Naive thymus-derived CD4-positive, alpha-beta T cell (primary cell): ENCODE data around the gene NFATC2. TPM values are rescaled to one million over a fixed set of nuclear protein-coding genes. Genes with fewer than 3 reads are reported as not detected.

Experiments used
- ATAC-seq: fragments of 150-1000 bp; cut with Tn5 transposase; 2 replicates; pipeline ENCODE4 v1.10.0; 2021; ENCODE audit warnings: mild to moderate bottlenecking, moderate library complexity
- CTCF ChIA-PET: fragments of 350-600 bp; sonication (Branson Sonifier 250); formaldehyde crosslinking; loops from one replicate; lab custom pipeline; 2021; ENCODE audit warnings: antibody characterized with exemption; lab: Charles Lee
- POLR2A ChIA-PET: fragments of 350-600 bp; sonication (Branson Sonifier 250); formaldehyde crosslinking; loops from one replicate; lab custom pipeline; 2021; ENCODE audit warnings: antibody characterized with exemption, inconsistent platforms; lab: Charles Lee
- DNase-seq, 9 donors: peaks; one replicate each; pipeline versions ENCODE4 v3.0.0 to v3.0.0-alpha.2; 2020 to 2022; ENCODE audit warnings: mixed read lengths in 1 of 9
- H3K27ac ChIP-seq: one replicate; pipeline ENCODE4 v1.7.0; 2013; ENCODE audit warnings: mild to moderate bottlenecking, low read depth, low read length, moderate library complexity
- H3K27me3 ChIP-seq, 2 donors: one replicate each; pipeline ENCODE4 v1.7.0; 2013; ENCODE audit warnings: low read length in 2 of 2, mild to moderate bottlenecking in 2 of 2, moderate library complexity in 2 of 2; ENCODE audit not compliant: control insufficient read depth in 2 of 2, insufficient read depth in 2 of 2
- H3K36me3 ChIP-seq, 3 experiments: 1 replicate in 2 of 3; 2 replicates in 1 of 3; pipeline ENCODE4 v1.7.0; 2013; ENCODE audit warnings: low read length in 3 of 3, mild to moderate bottlenecking in 3 of 3, moderate library complexity in 1 of 3; ENCODE audit not compliant: insufficient read depth in 3 of 3, control insufficient read depth in 2 of 3
- H3K4me1 ChIP-seq, 2 donors: one replicate each; pipeline ENCODE4 v1.7.0; 2013; ENCODE audit warnings: low read length in 2 of 2, mild to moderate bottlenecking in 2 of 2, moderate library complexity in 1 of 2; ENCODE audit not compliant: control insufficient read depth in 2 of 2, insufficient read depth in 2 of 2
- H3K4me3 ChIP-seq: 2 replicates; pipeline ENCODE4 v1.7.0; 2013; ENCODE audit warnings: mild to moderate bottlenecking, low read length
- H3K9me3 ChIP-seq, 3 experiments: 1 replicate in 2 of 3; 2 replicates in 1 of 3; pipeline ENCODE4 v1.7.0; 2013; ENCODE audit warnings: low read length in 3 of 3; ENCODE audit not compliant: control insufficient read depth in 2 of 3
- H3K27ac Mint-ChIP-seq, 9 donors: one replicate each; pipeline ENCODE4 v1.8.0; 2020 to 2022; ENCODE audit warnings: mixed read lengths in 9 of 9, mild to moderate bottlenecking in 8 of 9, moderate library complexity in 5 of 9, inconsistent platforms in 2 of 9
- H3K27me3 Mint-ChIP-seq, 5 donors: one replicate each; pipeline ENCODE4 v1.8.0; 2021 to 2022; ENCODE audit warnings: mixed read lengths in 5 of 5, mild to moderate bottlenecking in 1 of 5
- H3K36me3 Mint-ChIP-seq, 5 donors: one replicate each; pipeline ENCODE4 v1.8.0; 2020 to 2022; ENCODE audit warnings: mixed read lengths in 5 of 5, mild to moderate bottlenecking in 3 of 5, inconsistent platforms in 1 of 5
- H3K4me1 Mint-ChIP-seq, 7 donors: one replicate each; pipeline ENCODE4 v1.8.0; 2020 to 2022; ENCODE audit warnings: mixed read lengths in 7 of 7, mild to moderate bottlenecking in 3 of 7, inconsistent platforms in 1 of 7
- H3K4me3 Mint-ChIP-seq, 10 donors: one replicate each; pipeline ENCODE4 v1.8.0; 2020 to 2022; ENCODE audit warnings: mild to moderate bottlenecking in 10 of 10, mixed read lengths in 10 of 10, moderate library complexity in 6 of 10, inconsistent platforms in 2 of 10
- H3K9me3 Mint-ChIP-seq, 11 donors: one replicate each; pipeline ENCODE4 v1.8.0; 2020 to 2022; ENCODE audit warnings: mixed read lengths in 11 of 11, mild to moderate bottlenecking in 4 of 11, inconsistent platforms in 1 of 11, moderate library complexity in 1 of 11
- intact Hi-C, 2 donors: fragments of 100-400 bp; cut with micrococcal nuclease; formaldehyde crosslinking; loops; one replicate each; pipeline ENCODE4 v1.15.1; 2023
- polyA plus RNA-seq, 2 donors: library from polyadenylated mRNA; unstranded; fragments of 300-500 nt; fragmentation: Illumina TruSeq; gene quantifications; one replicate each; pipeline ENCODE4 v1.2.3, GENCODE V29; 2021
- total RNA-seq, 6 experiments: library from RNA in 5 of 6; stranded (reverse) in 5 of 6; gene quantifications; 1 replicate in 5 of 6; 2 replicates in 1 of 6; pipeline ENCODE4 v1.2.3 and lab custom pipeline; 2021 to 2026

Gene NFATC2
- total and polyA plus RNA-seq, 7 experiments from 2014 or later: 16.6 to 66.8 (median 42.6) TPM

GRCh38 chr20:51584737-51585136, 42.2 kb upstream of the NFATC2 start:
- Mint-ChIP-seq H3K9me3 (peaks cover 0 to 3% (median 0%) of the 10 kb centered on the region in 11 donors), H3K27ac (no peak overlapping the region), H3K4me1 (peaks cover 6 to 10% (median 8%) of the 10 kb centered on the region in 7 donors), H3K36me3 (peaks cover 0 to 2% (median 0%) of the 10 kb centered on the region in 5 donors), H3K27me3 (peaks cover 0 to 6% (median 0%) of the 10 kb centered on the region in 5 donors), H3K4me3 (no peak overlapping the region)
- Histone ChIP-seq H3K9me3 (no peaks in the 10 kb centered on the region), H3K4me3 (no peak overlapping the region), H3K27ac (no peak overlapping the region), H3K36me3 (no peaks in the 10 kb centered on the region), H3K27me3 (no peaks in the 10 kb centered on the region), H3K4me1 (no peaks in the 10 kb centered on the region)
- ChIA-PET POLR2A (no interaction called here), CTCF (interaction anchor here (0.6 to 1.7 kb wide), 3 partner anchors 10 to 218 kb away, joined by 3 to 5 read pairs (median 4); no protein-coding TSS in a partner anchor)
- intact Hi-C loops: no loop called here
- DNase-seq (no peak), ATAC-seq (no peak)

DNA sequence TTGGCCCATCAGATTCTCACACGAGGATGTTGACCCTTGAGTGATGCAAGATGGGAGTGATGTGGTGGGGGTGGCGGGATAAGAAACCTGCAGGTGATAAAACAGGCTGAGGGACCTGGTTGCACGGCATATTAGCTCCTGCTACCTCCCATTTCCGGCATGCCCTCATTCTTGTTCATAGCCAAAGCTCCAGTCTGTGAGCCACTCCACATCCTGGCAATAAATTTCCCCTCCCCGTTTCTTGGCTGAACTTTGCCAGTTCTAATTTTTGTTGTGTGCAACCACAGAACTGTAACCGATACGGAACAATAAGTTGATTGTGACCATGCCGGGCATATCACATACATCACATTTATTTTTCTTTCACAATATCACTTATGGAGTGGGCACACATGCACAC, 41.6 kb upstream of the NFATC2 start:
- peaks cover 0 to 6% (median 0%) of the 10 kb centered on the region in 5 donors for H3K27me3 Mint-ChIP-seq
- ATAC-seq: no peak
- H3K27ac Mint-ChIP-seq: no peak overlapping the region
- Histone ChIP-seq H3K4me1 (no peaks in the 10 kb centered on the region), H3K36me3 (no peaks in the 10 kb centered on the region), H3K9me3 (no peaks in the 10 kb centered on the region), H3K27ac (no peak overlapping the region), H3K4me3 (no peak overlapping the region), H3K27me3 (no peaks in the 10 kb centered on the region)
- H3K9me3 Mint-ChIP-seq: peaks cover 0 to 3% (median 0%) of the 10 kb centered on the region in 11 donors
- CTCF ChIA-PET: interaction anchor here (0.6 to 1.7 kb wide), 4 partner anchors 11 to 219 kb away, joined by 3 to 5 read pairs (median 4); no protein-coding TSS in a partner anchor
- no peak for DNase-seq
- POLR2A ChIA-PET: no interaction called here
- intact Hi-C loops: no loop called here
- H3K4me3 Mint-ChIP-seq: no peak overlapping the region
- peaks cover 0 to 2% (median 0%) of the 10 kb centered on the region in 5 donors for H3K36me3 Mint-ChIP-seq
- H3K4me1 Mint-ChIP-seq: peaks cover 6 to 10% (median 8%) of the 10 kb centered on the region in 7 donors

GRCh38 chr20:51583499-51583898, 41.0 kb upstream of the NFATC2 start:
- no peaks in the 10 kb centered on the region for H3K36me3 ChIP-seq
- POLR2A ChIA-PET: no interaction called here
- H3K4me3 ChIP-seq: no peak overlapping the region
- no peaks in the 10 kb centered on the region for H3K4me1 ChIP-seq
- peaks cover 0 to 6% (median 0%) of the 10 kb centered on the region in 5 donors for H3K27me3 Mint-ChIP-seq
- no peaks in the 10 kb centered on the region for H3K9me3 ChIP-seq
- DNase-seq: no peak
- H3K36me3 Mint-ChIP-seq: peaks cover 0 to 2% (median 0%) of the 10 kb centered on the region in 5 donors
- intact Hi-C loops: no loop called here
- H3K27ac Mint-ChIP-seq: no peak overlapping the region
- H3K27me3 ChIP-seq: no peaks in the 10 kb centered on the region
- H3K9me3 Mint-ChIP-seq: peaks cover 0 to 3% (median 0%) of the 10 kb centered on the region in 11 donors
- ATAC-seq: no peak
- CTCF ChIA-PET: interaction anchor here (0.5 to 1.7 kb wide), 4 partner anchors 12 to 218 kb away, joined by 3 to 5 read pairs (median 3); no protein-coding TSS in a partner anchor
- H3K4me3 Mint-ChIP-seq: no peak overlapping the region
- peaks cover 6 to 8% (median 8%) of the 10 kb centered on the region in 7 donors for H3K4me1 Mint-ChIP-seq
- no peak overlapping the region for H3K27ac ChIP-seq

GRCh38 chr20:51583073-51583472, 40.6 kb upstream of the NFATC2 start:
- Mint-ChIP-seq H3K4me1 (peaks cover 6 to 8% (median 7%) of the 10 kb centered on the region in 7 donors), H3K9me3 (peaks cover 0 to 3% (median 0%) of the 10 kb centered on the region in 11 donors), H3K36me3 (peaks cover 0 to 2% (median 0%) of the 10 kb centered on the region in 5 donors), H3K4me3 (no peak overlapping the region), H3K27me3 (peaks cover 0 to 6% (median 0%) of the 10 kb centered on the region in 5 donors), H3K27ac (no peak overlapping the region)
- no peak for DNase-seq
- H3K27me3 ChIP-seq: no peaks in the 10 kb centered on the region
- H3K4me3 ChIP-seq: no peak overlapping the region
- ChIA-PET POLR2A (no interaction called here), CTCF (interaction anchor here (1.0 kb wide), 1 partner anchor 12 kb away, joined by 3 read pairs; no protein-coding TSS in a partner anchor)
- no peak for ATAC-seq
- no peaks in the 10 kb centered on the region for H3K36me3 ChIP-seq
- intact Hi-C loops: no loop called here
- H3K9me3 ChIP-seq: no peaks in the 10 kb centered on the region
- no peaks in the 10 kb centered on the region for H3K4me1 ChIP-seq
- H3K27ac ChIP-seq: no peak overlapping the region

DNA sequence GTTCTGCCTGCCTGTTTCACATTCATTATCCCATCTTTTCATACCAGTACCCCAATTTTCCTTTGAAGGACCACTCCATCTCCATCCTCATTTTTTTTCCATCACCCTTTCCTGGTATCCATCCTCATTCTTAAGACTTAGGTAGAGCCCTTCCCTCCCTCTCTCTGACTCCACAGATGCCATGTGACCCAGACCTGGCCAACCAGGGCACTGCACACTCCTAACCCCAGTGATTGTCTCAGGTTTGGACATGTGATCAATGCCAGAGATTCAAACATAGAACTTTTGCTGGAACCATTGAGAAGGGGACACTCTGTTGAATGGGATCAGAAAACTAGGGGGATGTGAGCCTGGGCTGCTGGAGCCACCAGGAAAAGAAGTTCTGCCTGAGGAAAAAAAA, 39.1 kb upstream of the NFATC2 start:
- peaks cover 0 to 2% (median 0%) of the 10 kb centered on the region in 5 donors for H3K36me3 Mint-ChIP-seq
- H3K4me1 Mint-ChIP-seq: peaks cover 6 to 8% (median 7%) of the 10 kb centered on the region in 7 donors
- no peaks in the 10 kb centered on the region for H3K27me3 ChIP-seq
- ChIA-PET POLR2A (no interaction called here), CTCF (no interaction called here)
- H3K27ac Mint-ChIP-seq: no peak overlapping the region
- no peaks in the 10 kb centered on the region for H3K9me3 ChIP-seq
- H3K27me3 Mint-ChIP-seq: peaks cover 0 to 6% (median 0%) of the 10 kb centered on the region in 5 donors
- ATAC-seq: no peak
- intact Hi-C loops: no loop called here
- no peak overlapping the region for H3K4me3 Mint-ChIP-seq
- no peak overlapping the region for H3K4me3 ChIP-seq
- H3K4me1 ChIP-seq: no peaks in the 10 kb centered on the region
- no peak overlapping the region for H3K27ac ChIP-seq
- H3K36me3 ChIP-seq: no peaks in the 10 kb centered on the region
- peaks cover 0 to 3% (median 0%) of the 10 kb centered on the region in 11 donors for H3K9me3 Mint-ChIP-seq
- DNase-seq: no peak

DNA sequence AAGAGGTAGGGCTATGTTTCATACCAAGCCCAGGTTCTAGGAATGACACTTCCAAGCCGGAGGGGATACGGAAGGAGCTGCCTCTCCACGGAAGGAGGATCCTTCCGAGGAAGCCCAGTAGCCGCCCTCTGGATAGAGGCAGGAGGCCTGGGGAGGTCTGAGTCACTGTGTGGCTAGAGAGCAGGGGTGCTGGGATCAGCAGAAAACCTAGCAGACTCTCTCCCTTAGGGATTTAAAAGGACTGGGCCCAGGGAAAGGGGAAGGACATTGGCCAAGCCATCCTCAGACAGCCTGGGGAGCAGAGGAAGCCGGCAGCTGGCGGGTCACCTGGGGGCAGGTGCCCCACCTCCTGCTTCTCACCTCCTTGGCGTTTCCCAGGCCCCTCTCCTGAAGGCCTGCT, 36.6 kb upstream of the NFATC2 start:
- no peak for ATAC-seq
- no peak for DNase-seq
- intact Hi-C loops: no loop called here
- no peak overlapping the region for H3K27ac ChIP-seq
- H3K9me3 Mint-ChIP-seq: peaks cover 0 to 4% (median 0%) of the 10 kb centered on the region in 11 donors
- no peak overlapping the region for H3K4me3 Mint-ChIP-seq
- no peaks in the 10 kb centered on the region for H3K4me1 Mint-ChIP-seq
- ChIA-PET CTCF (no interaction called here), POLR2A (interaction anchor here (0.5 kb wide), 1 partner anchor 1799 kb away, joined by 3 read pairs; no protein-coding TSS in a partner anchor)
- no peaks in the 10 kb centered on the region for H3K36me3 ChIP-seq
- H3K9me3 ChIP-seq: no peaks in the 10 kb centered on the region
- H3K4me3 ChIP-seq: no peak overlapping the region
- peaks cover 0 to 6% (median 0%) of the 10 kb centered on the region in 5 donors for H3K27me3 Mint-ChIP-seq
- no peak overlapping the region for H3K27ac Mint-ChIP-seq
- H3K4me1 ChIP-seq: no peaks in the 10 kb centered on the region
- H3K36me3 Mint-ChIP-seq: no peaks in the 10 kb centered on the region
- H3K27me3 ChIP-seq: no peaks in the 10 kb centered on the region

DNA sequence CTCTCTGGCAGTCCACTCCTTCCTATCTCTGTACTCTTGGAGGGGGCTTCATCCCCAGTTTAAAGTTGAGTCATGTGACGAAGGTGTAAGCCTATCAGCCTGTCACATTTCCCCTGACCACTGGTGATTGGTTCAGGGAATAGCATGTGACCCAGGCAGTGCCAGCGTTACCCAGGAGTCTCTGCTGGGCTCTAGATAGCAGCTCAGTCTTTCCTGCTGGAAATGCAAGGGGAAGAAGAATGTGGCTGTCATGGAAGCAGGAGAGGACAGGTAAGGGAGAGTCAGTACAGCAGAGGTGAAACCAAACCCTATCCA, 35.6 kb upstream of the NFATC2 start:
- DNase-seq (no peak), ATAC-seq (no peak)
- ChIA-PET POLR2A (no interaction called here), CTCF (no interaction called here)
- Histone ChIP-seq H3K4me1 (no peaks in the 10 kb centered on the region), H3K27me3 (no peaks in the 10 kb centered on the region), H3K4me3 (no peak overlapping the region), H3K36me3 (no peaks in the 10 kb centered on the region), H3K27ac (no peak overlapping the region), H3K9me3 (no peaks in the 10 kb centered on the region)
- peaks cover 0 to 6% (median 0%) of the 10 kb centered on the region in 5 donors for H3K27me3 Mint-ChIP-seq
- H3K9me3 Mint-ChIP-seq: peaks cover 0 to 4% (median 0%) of the 10 kb centered on the region in 11 donors
- no peak overlapping the region for H3K4me3 Mint-ChIP-seq
- no peaks in the 10 kb centered on the region for H3K4me1 Mint-ChIP-seq
- H3K27ac Mint-ChIP-seq: no peak overlapping the region
- no peaks in the 10 kb centered on the region for H3K36me3 Mint-ChIP-seq
- intact Hi-C loops: no loop called here
